ENCODE data around the gene RAPGEF5. TPM values are rescaled to one million over a fixed set of nuclear protein-coding genes. Genes with fewer than 3 reads are reported as not detected.

Gene RAPGEF5, protein sequence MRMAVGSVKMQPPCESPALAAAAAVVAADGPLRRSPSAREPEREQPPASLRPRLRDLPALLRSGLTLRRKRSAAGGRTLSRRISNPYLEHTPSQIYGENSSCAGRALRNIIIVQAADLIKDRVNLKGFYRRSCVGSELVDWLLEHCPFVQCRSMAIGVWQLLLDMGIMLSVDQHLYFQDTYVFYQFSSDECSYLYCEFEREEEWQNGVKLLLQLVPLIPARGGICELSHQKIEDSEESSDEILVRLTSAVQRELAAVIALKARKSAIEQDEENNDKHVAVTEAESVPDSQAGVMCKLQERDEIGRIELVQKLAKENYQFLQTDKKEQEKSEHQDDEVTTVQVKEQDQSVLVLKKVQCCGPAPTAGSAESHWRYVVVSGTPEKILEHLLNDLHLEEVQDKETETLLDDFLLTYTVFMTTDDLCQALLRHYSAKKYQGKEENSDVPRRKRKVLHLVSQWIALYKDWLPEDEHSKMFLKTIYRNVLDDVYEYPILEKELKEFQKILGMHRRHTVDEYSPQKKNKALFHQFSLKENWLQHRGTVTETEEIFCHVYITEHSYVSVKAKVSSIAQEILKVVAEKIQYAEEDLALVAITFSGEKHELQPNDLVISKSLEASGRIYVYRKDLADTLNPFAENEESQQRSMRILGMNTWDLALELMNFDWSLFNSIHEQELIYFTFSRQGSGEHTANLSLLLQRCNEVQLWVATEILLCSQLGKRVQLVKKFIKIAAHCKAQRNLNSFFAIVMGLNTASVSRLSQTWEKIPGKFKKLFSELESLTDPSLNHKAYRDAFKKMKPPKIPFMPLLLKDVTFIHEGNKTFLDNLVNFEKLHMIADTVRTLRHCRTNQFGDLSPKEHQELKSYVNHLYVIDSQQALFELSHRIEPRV
- total RNA-seq, result 1.3 and 1.6 TPM in 2 replicates

DNA sequence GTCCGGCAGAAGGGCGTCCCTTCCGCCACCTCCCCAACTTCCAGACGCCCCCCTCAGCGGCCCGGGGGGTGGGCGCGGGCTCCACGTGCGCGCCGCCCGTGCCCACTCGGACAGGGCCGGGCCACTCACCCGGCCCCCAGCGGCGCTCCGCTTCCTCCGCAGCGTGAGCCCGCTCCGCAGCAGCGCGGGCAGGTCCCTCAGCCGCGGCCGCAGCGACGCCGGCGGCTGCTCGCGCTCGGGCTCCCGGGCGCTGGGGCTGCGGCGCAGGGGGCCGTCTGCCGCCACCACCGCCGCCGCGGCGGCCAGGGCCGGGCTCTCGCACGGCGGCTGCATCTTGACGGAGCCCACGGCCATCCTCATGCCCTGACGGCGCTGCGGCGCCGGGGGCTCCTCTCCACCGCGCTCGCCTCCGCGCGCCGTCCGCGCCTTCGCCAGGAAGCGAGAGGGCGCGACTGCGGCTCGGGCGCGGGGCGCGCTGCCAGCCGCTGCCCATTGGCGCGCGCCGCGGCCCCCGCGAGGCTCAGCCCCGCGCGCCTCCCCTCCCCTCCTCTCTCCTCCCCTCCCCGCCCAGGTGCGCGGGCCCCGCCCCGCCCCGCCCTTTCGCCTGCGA is at the start of gene RAPGEF5:
Gene RAPGEF5 (minus strand): TSS at position 454 of the 610 bp plus-strand sequence. CDS start 94 bp downstream, at position 360.

Other genes with a start within 250 kb of the RAPGEF5 start
- 11.9 and 25.9 TPM in 2 replicates for gene STEAP1B, start 143.0 kb upstream of the RAPGEF5 start, total RNA-seq